Activated T-helper 1 cell treated with anti-CD3 and anti-CD28 coated beads, Interleukin-12 subunit alpha, Interleukin-12 subunit beta, Interleukin-2, Interleukin-4 antibody, amounts not matched to agents 30 ng/mL and 10 ng/mL and 1 ng/mL, durations not matched to agents 14 hours and 24 hours and 36 hours (primary cell): ENCODE results near the gene ARPC5. TPM values are rescaled to one million over a fixed set of nuclear protein-coding genes. Genes with fewer than 3 reads are reported as not detected.
A peak's percentile ranks its signal among the peaks of the same experiment; 100 is the strongest.

Experiments used
- DNase-seq: peaks from one replicate; pipeline ENCODE4 v3.0.0; 2021; ENCODE audit warnings: low spot score
- H3K27ac Mint-ChIP-seq: one replicate; pipeline ENCODE4 v1.8.0; 2021; ENCODE audit warnings: mild to moderate bottlenecking, mixed read lengths
- H3K27me3 Mint-ChIP-seq: one replicate; pipeline ENCODE4 v1.8.0; 2022; ENCODE audit warnings: mild to moderate bottlenecking, moderate library complexity, mixed read lengths; ENCODE audit not compliant: insufficient read depth
- H3K36me3 Mint-ChIP-seq: one replicate; pipeline ENCODE4 v1.8.0; 2021; ENCODE audit warnings: low read depth, mixed read lengths
- H3K4me1 Mint-ChIP-seq: one replicate; pipeline ENCODE4 v1.8.0; 2021; ENCODE audit warnings: low read depth, mixed read lengths
- H3K4me3 Mint-ChIP-seq: one replicate; pipeline ENCODE4 v1.8.0; 2021; ENCODE audit warnings: mild to moderate bottlenecking, moderate library complexity, mixed read lengths
- H3K9me3 Mint-ChIP-seq: one replicate; pipeline ENCODE4 v1.8.0; 2021; ENCODE audit warnings: mixed read lengths
- intact Hi-C: fragments of 100-400 bp; cut with micrococcal nuclease; formaldehyde crosslinking; loops from one replicate; pipeline ENCODE4 v1.15.1; 2024
- total RNA-seq: library from RNA; stranded (reverse); gene quantifications from 2 replicates; pipeline ENCODE4 v1.2.3, GENCODE V29; 2022

Gene ARPC5
- total RNA-seq, 1 donor from 2014 or later, result 146 TPM

DNA sequence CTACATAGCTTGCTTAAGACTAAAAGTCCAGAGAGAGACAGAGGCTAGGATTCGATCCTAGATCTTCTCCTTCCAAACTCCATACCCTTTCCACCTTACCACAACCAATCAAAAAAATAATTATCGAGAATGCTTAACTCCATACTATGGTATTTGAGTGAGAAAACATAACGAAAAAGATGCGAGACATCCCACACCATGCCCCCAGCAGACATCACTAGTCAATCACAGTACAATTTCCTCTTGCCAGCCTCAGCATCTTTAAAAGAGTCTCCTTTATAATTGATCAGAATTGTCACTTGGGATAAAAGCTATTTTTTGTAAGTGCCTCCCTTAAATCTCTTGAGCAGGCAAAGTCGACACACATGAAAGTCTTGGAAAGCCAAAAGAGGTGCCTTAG, 46.2 kb downstream of the ARPC5 start:
- Mint-ChIP-seq H3K27ac (peak overlapping the region; percentile 59), H3K36me3 (peaks cover 4% of the 10 kb centered on the region), H3K4me1 (peaks cover 58% of the 10 kb centered on the region), H3K27me3 (no peaks in the 10 kb centered on the region), H3K4me3 (peak overlapping the region; percentile 69), H3K9me3 (no peaks in the 10 kb centered on the region)
- intact Hi-C loops, result no loop called here
- no peak for DNase-seq

DNA sequence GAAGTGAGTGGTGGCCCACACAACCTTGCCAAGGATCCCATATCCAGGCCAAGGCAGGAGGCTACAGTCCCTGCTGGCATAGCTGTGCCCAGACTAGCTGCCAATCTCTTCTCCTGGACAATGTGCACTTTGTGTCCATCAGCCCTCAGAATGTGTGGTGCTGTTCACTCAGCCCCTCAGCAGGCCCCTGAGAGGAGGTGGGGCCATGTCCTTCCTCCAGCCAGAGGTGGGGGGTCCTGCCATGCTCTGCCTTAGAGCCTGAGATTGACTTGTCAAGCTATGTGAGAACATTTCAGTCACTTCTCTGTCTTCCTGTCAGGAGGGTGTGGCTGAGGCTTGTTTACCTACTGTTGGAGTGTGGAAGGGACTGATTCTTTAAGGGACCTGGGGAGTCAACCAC, 46.8 kb downstream of the ARPC5 start:
- Mint-ChIP-seq H3K9me3 (no peaks in the 10 kb centered on the region), H3K27me3 (no peaks in the 10 kb centered on the region), H3K36me3 (peaks cover 4% of the 10 kb centered on the region), H3K27ac (peak overlapping the region; percentile 59), H3K4me3 (peak overlapping the region; percentile 69), H3K4me1 (peaks cover 60% of the 10 kb centered on the region)
- DNase-seq, result no peak
- intact Hi-C loops, result no loop called here

DNA sequence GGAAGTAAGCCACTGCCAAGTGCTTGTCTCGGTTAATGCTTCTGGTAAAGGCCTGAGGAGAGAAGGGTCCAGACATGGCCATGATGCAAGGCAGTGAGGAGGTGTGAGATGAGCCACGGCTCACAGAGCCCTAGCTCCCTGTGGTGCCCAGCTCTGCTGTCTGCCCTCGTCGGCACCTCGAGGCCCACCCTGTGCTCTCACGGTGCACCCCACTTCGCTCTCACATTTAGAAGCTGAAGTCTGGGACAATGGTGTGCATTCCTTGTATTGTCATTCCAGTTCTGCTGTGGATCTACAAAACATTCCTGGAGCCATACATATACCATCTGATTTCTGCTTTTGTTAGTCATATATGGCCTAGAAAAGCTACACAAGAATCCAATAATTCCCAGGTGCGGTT, 48.7 kb downstream of the ARPC5 start:
- peaks cover 42% of the 10 kb centered on the region for H3K4me1 Mint-ChIP-seq
- H3K9me3 Mint-ChIP-seq, result no peaks in the 10 kb centered on the region
- no peaks in the 10 kb centered on the region for H3K27me3 Mint-ChIP-seq

DNA sequence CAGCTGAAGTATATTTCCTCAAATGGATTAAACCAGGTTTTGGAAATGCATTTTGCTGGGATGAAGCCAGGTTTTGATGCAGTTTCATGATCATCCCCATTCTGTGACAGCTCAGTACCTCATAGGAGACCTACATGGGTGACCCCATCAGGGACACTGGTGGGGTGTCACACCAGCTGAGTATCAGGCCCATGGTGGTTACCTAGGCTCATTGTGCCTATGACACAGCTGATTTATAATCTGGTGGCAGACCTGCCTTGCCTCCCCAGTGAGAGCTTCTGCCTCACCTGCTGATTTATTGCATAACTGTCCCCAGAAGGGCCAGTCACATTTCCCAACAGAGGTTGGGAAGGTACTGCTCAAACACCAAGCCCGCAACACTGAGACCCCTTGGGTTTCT, 49.1 kb downstream of the ARPC5 start:
- no peaks in the 10 kb centered on the region for H3K27me3 Mint-ChIP-seq

More for the DNA sequence above, 48.7 kb downstream of the ARPC5 start:
- intact Hi-C loops, result no loop called here
- Mint-ChIP-seq H3K27ac (no peak overlapping the region), H3K4me3 (no peak overlapping the region), H3K36me3 (peaks cover 4% of the 10 kb centered on the region)
- DNase-seq, result no peak

DNA sequence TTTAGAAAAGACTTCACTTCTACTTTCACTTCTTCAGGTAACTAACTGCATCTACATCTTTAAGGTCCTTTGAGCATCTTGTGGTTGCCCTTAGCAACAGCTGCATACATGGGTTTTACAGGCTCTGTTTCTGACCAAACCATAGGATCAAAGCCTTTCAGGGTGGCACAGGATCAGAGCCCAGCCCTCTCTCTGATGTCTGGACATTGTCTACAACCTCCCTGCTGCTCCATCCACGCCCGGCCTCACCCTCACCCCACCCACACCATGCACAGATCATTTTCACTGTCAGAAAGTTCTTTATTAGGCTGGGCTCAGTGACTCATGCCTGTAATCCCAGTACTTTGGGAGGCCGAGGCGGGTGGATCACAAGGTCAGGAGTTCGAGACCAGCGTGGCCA, 50.5 kb downstream of the ARPC5 start:
- intact Hi-C loops, result no loop called here
- no peaks in the 10 kb centered on the region for H3K9me3 Mint-ChIP-seq
- H3K36me3 Mint-ChIP-seq, result peaks cover 4% of the 10 kb centered on the region
- H3K4me1 Mint-ChIP-seq, result peaks cover 40% of the 10 kb centered on the region
- H3K27me3 Mint-ChIP-seq, result no peaks in the 10 kb centered on the region
- peak overlapping the region; percentile 24 for H3K27ac Mint-ChIP-seq
- H3K4me3 Mint-ChIP-seq, result no peak overlapping the region
- peak; percentile 13 for DNase-seq

More for the DNA sequence above, 49.1 kb downstream of the ARPC5 start:
- Mint-ChIP-seq H3K27ac (no peak overlapping the region), H3K9me3 (no peaks in the 10 kb centered on the region), H3K4me3 (no peak overlapping the region), H3K36me3 (peaks cover 4% of the 10 kb centered on the region), H3K4me1 (peaks cover 42% of the 10 kb centered on the region)
- no peak for DNase-seq
- intact Hi-C loops, result no loop called here

DNA sequence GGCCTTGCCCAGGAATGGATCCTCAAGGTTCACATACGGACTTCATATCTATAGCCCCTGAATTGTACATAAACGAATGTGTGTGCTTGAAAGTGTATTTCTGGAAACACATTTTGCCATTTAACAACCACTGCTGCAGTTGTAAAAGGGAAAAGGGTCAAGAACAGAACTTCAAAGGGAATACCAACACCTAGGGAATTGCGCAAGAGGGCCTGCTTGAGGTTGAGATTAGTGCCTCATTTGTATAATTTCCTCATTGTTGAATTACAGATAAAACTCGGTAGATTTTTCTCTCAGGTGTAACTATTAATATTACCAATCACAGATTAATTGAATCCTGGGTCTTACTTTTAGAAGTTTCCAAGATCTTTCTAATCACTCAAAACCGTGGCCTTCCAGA, 51.4 kb downstream of the ARPC5 start:
- Mint-ChIP-seq H3K27ac (no peak overlapping the region), H3K9me3 (no peaks in the 10 kb centered on the region), H3K36me3 (peaks cover 4% of the 10 kb centered on the region), H3K4me1 (peaks cover 36% of the 10 kb centered on the region), H3K4me3 (no peak overlapping the region), H3K27me3 (no peaks in the 10 kb centered on the region)
- no peak for DNase-seq
- intact Hi-C loops, result no loop called here

DNA sequence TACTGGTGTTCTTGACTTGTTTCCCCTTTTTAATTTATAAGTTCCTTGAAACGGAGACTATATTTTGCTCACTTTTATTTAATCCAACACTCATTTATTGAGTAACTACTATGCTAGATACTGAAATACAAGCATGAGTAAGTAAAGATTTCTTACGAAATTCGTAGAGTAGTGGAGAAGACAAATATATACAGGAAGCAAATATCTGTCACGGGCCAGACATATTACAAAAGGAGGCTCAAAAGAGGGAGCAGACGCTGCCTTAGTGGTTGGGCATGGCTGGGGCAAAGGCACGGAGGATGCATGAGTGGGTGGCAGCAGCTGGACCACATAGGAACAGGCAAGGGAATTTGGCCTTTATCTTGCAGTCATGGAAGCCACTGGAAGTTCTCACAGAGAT, 52.1 kb downstream of the ARPC5 start:
- Mint-ChIP-seq H3K4me1 (peaks cover 29% of the 10 kb centered on the region), H3K4me3 (no peak overlapping the region), H3K27me3 (no peaks in the 10 kb centered on the region), H3K9me3 (no peaks in the 10 kb centered on the region), H3K36me3 (peaks cover 4% of the 10 kb centered on the region), H3K27ac (no peak overlapping the region)
- no peak for DNase-seq
- intact Hi-C loops, result no loop called here

DNA sequence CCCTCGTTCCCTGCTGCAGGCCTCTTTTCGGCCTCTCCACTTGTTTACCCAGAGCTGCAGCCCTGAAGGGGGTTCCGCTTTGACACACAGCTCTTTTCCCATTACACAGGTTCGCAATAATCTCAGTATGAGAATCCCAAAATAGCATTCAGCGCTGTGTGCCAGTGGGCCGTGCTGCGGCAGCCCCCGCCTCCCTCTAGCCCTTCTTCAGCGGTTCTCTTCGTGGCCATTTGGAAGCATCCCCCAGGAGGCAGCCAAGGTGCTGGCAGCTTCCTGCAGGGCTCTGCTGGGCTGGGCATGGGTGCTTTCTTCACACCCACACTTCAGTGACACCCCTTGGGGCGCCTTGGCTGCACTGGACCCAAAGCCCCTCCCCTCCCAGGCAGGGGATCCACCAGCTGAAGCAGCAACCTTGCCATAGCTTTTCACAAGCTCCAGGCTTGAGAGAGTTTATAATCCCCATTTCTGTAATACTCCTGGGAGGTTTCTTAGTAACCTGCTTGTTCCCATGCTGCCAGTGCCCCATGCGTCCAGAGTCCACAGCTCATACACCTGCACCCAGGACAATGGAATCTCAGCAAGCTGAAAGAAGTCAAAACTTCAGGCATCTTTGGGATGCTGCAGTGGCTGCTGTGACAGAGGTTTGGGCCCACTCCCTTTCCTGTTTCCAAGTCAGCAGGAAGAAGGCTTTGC, 53.4 kb downstream of the ARPC5 start:
- Mint-ChIP-seq H3K36me3 (peaks cover 4% of the 10 kb centered on the region), H3K4me3 (no peak overlapping the region), H3K27me3 (no peaks in the 10 kb centered on the region), H3K27ac (no peak overlapping the region), H3K9me3 (no peaks in the 10 kb centered on the region), H3K4me1 (peaks cover 25% of the 10 kb centered on the region)
- DNase-seq, result no peak
- intact Hi-C loops, result no loop called here

DNA sequence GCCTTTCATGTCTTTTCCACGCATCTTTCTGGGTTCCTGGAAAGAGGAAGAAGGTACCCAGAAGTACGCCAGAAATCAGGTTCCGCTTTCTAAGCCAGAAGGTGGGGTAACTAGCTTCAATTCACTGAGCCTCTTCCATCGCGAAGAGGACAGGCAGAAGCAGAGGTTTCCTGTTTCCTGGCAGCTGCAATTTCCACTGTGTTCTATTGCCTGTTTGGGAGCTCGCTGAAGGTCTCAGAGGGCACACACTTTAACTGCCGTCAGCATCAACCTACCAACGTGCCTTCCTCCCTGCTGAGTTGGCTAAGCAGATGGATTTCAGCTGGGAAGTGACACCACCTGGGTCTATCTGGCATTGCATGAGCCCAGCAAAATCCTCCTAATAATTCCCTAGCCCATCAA, 55.3 kb downstream of the ARPC5 start:
- Mint-ChIP-seq H3K27ac (peak overlapping the region; percentile 78), H3K9me3 (no peaks in the 10 kb centered on the region), H3K27me3 (no peaks in the 10 kb centered on the region), H3K4me3 (peak overlapping the region; percentile 56), H3K36me3 (peaks cover 2% of the 10 kb centered on the region), H3K4me1 (peaks cover 25% of the 10 kb centered on the region)
- intact Hi-C loops, result no loop called here
- DNase-seq, result no peak

DNA sequence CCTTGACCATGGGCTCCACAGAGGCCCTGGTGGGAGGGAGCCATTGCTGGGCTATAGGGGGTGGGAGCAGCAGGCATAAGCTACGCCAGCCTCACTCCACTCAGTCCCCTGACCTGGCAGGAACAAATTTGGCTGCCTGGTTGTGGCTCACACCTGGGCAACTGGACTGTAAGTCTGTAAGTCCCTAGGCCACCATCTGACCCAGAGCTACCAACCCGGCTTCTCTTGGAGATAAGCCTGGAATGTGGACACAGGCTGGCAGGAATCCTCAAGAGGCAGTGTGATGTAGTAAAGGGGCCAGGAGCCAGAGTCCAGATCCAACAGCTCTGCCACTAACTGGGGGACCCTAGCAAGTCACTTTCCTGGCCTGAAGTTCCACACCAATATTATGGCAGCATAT, 56.7 kb downstream of the ARPC5 start:
- no peak overlapping the region for H3K27ac Mint-ChIP-seq
- H3K27me3 Mint-ChIP-seq, result no peaks in the 10 kb centered on the region
- H3K4me3 Mint-ChIP-seq, result no peak overlapping the region
- intact Hi-C loops, result no loop called here
- peaks cover 2% of the 10 kb centered on the region for H3K36me3 Mint-ChIP-seq
- H3K4me1 Mint-ChIP-seq, result peaks cover 14% of the 10 kb centered on the region
- no peaks in the 10 kb centered on the region for H3K9me3 Mint-ChIP-seq
- DNase-seq, result no peak

DNA sequence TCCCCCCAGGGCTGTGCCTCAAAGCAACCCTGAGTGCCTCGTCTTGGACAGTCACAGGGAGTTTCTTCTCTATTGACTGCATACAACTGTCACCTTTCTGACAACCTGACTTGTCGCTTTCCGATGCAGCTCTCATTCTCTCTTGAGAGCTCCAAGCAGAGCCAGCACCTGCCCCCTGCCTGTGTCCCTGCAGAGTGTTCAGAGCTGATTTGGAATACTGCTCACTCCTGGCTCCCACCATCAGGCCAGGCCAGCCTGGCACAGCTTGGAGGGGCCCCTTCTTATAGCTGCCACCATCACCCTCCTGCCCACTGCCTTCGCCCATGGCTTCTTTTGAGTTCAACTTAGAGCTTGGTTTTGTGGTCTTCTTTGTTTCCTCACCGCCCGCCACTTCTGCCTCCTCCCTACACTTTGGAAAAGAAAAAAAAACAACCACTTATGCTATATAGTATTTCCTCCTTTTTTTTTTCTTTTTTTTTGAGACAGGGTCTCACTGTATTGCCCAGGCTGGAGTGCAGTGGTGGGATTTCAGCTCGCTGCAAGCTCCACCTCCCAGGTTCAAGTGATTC, 57.6 kb downstream of the ARPC5 start:
- intact Hi-C loops, result no loop called here
- H3K9me3 Mint-ChIP-seq, result no peaks in the 10 kb centered on the region
- peaks cover 2% of the 10 kb centered on the region for H3K36me3 Mint-ChIP-seq
- H3K4me3 Mint-ChIP-seq, result no peak overlapping the region
- DNase-seq, result no peak
- no peak overlapping the region for H3K27ac Mint-ChIP-seq
- H3K4me1 Mint-ChIP-seq, result peaks cover 14% of the 10 kb centered on the region
- H3K27me3 Mint-ChIP-seq, result no peaks in the 10 kb centered on the region

DNA sequence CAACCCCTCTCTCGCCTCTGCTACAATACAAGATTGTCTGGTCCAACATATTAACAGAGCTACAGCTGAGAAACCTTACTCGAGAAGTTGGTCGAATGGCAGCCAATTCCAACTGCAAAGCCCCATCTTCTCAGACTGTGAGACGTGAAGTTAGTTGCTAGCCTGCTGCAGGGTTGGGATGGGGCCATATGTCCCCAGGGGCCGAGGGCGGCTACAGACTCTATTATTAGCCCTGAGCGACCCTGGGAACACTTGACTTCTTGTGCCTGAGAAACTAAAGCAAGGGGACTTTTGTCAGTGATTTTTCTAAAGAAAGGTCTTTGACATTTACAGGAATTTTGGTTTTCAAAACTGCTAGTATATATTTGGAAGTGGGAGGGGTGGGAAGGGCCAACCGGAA, 59.0 kb downstream of the ARPC5 start:
- H3K36me3 Mint-ChIP-seq, result peaks cover 2% of the 10 kb centered on the region
- H3K27me3 Mint-ChIP-seq, result no peaks in the 10 kb centered on the region

DNA sequence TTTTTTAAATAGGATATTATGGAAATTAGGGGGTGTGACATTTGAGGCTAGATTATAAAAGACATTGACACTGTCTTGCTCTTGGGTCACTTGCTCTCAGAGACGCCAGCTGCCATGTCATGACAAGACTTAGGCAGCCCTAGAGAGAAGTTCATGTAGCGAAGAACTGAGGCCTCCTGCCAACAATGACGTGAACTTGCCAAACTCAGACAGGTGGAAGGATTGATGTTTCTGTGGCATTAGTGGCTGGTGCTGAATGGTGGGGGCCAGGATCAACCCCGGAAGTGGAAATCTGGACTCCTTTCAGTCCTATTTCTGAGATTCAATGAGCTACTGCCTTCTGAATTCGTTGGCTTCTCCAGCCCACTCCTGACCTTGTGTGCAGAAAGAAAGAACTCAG, 60.0 kb downstream of the ARPC5 start:
- H3K9me3 Mint-ChIP-seq, result no peaks in the 10 kb centered on the region
- DNase-seq, result no peak
- peaks cover 6% of the 10 kb centered on the region for H3K36me3 Mint-ChIP-seq
- intact Hi-C loops, result no loop called here
- no peak overlapping the region for H3K4me3 Mint-ChIP-seq
- peaks cover 10% of the 10 kb centered on the region for H3K4me1 Mint-ChIP-seq
- H3K27me3 Mint-ChIP-seq, result no peaks in the 10 kb centered on the region
- no peak overlapping the region for H3K27ac Mint-ChIP-seq

More for the DNA sequence above, 59.0 kb downstream of the ARPC5 start:
- no peak for DNase-seq
- Mint-ChIP-seq H3K27ac (no peak overlapping the region), H3K4me3 (no peak overlapping the region), H3K4me1 (peaks cover 14% of the 10 kb centered on the region), H3K9me3 (no peaks in the 10 kb centered on the region)
- intact Hi-C loops, result no loop called here
